ENCODE data around the gene TMEM87B.
"Not testable (repeated sequence)": the region's sequence is repeated elsewhere in the genome, so short reads cannot be mapped to it uniquely, and the experiment has no call there.

Gene TMEM87B

GRCh38 chr2:112073875-112074274 is 18.8 kb downstream of the TMEM87B start:
- DNase-seq (ENCODE audit: low read depth): no peak

GRCh38 chr2:112074506-112074905 is 19.4 kb downstream of the TMEM87B start:
- no peak for DNase-seq (ENCODE audit: low read depth)

GRCh38 chr2:112075490-112076260 is 20.6 kb downstream of the TMEM87B start:
- DNase-seq (ENCODE audit: low read depth): no peak

- no peak for DNase-seq (ENCODE audit: low read depth)
These were observed 22.7 kb downstream of the TMEM87B start for GRCh38 chr2:112077814-112078213.

GRCh38 chr2:112081262-112081661 is 26.2 kb downstream of the TMEM87B start:
- no peak for DNase-seq (ENCODE audit: low read depth)

- no peak for DNase-seq (ENCODE audit: low read depth)
These were observed 29.8 kb downstream of the TMEM87B start for GRCh38 chr2:112084689-112085374.

GRCh38 chr2:112085375-112085730 is 30.3 kb downstream of the TMEM87B start:
- no peak for DNase-seq (ENCODE audit: low read depth)

GRCh38 chr2:112085916-112086669 is 31.0 kb downstream of the TMEM87B start:
- no peak for DNase-seq (ENCODE audit: low read depth)

GRCh38 chr2:112087346-112088020 is 32.4 kb downstream of the TMEM87B start:
- no peak for DNase-seq (ENCODE audit: low read depth)

- DNase-seq (ENCODE audit: low read depth): no peak
These were observed 34.3 kb downstream of the TMEM87B start for GRCh38 chr2:112089375-112089774.

- DNase-seq (ENCODE audit: low read depth): no peak
These were observed 37.4 kb downstream of the TMEM87B start for GRCh38 chr2:112092286-112093041.

GRCh38 chr2:112093216-112093615 is 38.1 kb downstream of the TMEM87B start:
- no peak for DNase-seq (ENCODE audit: low read depth)

- DNase-seq (ENCODE audit: low read depth): no peak
These were observed 40.6 kb downstream of the TMEM87B start for GRCh38 chr2:112095681-112096080.

GRCh38 chr2:112096098-112096497 is 41.0 kb downstream of the TMEM87B start:
- DNase-seq (ENCODE audit: low read depth): no peak

- DNase-seq (ENCODE audit: low read depth): no peak
These were observed 53.2 kb downstream of the TMEM87B start for GRCh38 chr2:112108178-112108832.

GRCh38 chr2:112109278-112109677 is 54.2 kb downstream of the TMEM87B start:
- no peak for DNase-seq (ENCODE audit: low read depth)

- DNase-seq (ENCODE audit: low read depth): no peak
These were observed 55.9 kb downstream of the TMEM87B start for GRCh38 chr2:112110966-112111365.

- DNase-seq (ENCODE audit: low read depth): not testable (repeated sequence)
These were observed 58.3 kb downstream of the TMEM87B start for GRCh38 chr2:112113354-112113753.

GRCh38 chr2:112118148-112118547 is 63.1 kb downstream of the TMEM87B start:
- DNase-seq (ENCODE audit: low read depth): no peak

GRCh38 chr2:112121682-112122254 is 66.7 kb downstream of the TMEM87B start:
- DNase-seq (ENCODE audit: low read depth): peak; percentile 42

GRCh38 chr2:112129060-112129459 is 74.0 kb downstream of the TMEM87B start:
- no peak for DNase-seq (ENCODE audit: low read depth)

Measured in stromal cell of bone marrow (primary cell).